Stimulated activated CD8-positive, alpha-beta memory T cell treated with anti-CD3 and anti-CD28 coated beads, Interleukin-4, amount 100 ng/mL, for 1 hour (primary cell): ENCODE results near the gene CACNA2D3.

ENCODE experiments used
- DNase-seq, 2 donors: peaks; one replicate each; pipeline ENCODE4 v3.0.0-alpha.2; 2020; ENCODE audit warnings: low read depth in 2 of 2, low spot score in 1 of 2

Gene CACNA2D3

DNA sequence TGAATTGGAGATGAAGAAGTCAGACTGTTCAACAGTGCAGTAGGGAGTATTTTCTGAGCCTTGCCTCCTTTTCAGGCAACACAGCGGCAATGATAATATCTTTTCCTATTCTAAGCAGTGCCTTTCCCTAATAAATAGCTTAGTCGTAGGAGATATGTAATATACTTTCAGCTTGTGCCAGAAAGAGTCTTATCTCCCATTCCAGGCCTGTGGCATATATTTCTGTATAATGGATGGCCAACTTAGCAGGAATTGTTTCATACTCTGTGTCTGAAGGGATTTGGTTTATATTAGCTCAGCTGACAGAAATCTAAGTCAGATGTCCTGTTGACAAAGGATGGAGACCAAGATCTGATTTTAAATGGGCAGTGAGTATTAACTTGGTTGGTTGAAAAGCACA is 397.1 kb downstream of the CACNA2D3 start:
- no peak for DNase-seq

DNA sequence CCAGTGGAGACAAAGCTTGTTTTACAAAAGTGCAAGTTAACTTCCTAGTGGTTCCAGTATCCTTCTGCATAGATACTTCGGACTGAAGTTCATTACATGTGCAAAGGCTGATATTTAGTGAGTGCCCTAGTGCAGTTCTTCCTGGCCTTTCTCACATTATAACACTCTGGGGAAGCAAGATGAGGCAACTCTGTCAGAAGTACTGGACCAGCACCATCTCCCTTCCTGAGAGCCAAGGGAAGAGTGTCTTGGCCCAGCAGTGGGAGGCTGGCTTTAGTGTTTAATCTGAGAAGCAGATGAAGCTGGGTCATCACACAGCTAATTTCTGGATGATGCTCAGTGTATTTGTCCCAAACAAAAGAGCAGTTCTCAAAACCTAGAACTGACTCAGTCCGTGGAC is 397.7 kb downstream of the CACNA2D3 start:
- DNase-seq: no peak

GRCh38 chr3:54527521-54527920 is 405.2 kb downstream of the CACNA2D3 start:
- DNase-seq: no peak

- no peak for DNase-seq
Measured at GRCh38 chr3:54527953-54528352, 405.6 kb downstream of the CACNA2D3 start.

GRCh38 chr3:54528668-54529067 is 406.3 kb downstream of the CACNA2D3 start:
- DNase-seq: no peak

DNA sequence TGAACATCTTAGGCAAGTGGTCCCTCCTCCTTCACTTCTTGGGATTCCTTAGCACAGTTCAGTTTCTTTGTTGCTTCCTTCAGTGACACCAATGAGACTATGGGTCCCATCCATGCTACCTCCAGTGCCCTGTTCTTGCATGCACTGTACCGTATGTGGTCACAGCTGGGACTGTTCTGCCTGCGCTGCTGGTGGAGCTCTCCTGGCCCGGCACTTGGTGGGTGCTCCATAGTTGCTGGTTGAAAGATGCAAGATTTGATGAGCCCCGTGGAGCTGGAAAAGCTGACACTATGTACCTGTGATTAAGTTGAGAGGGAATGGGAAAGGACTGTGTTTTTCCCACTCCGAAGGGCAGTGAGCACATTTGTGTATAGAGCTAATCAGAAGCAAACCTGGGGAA is 407.7 kb downstream of the CACNA2D3 start:
- no peak for DNase-seq

- no peak for DNase-seq
Measured at GRCh38 chr3:54530944-54531343, 408.6 kb downstream of the CACNA2D3 start.

GRCh38 chr3:54531741-54532140 is 409.4 kb downstream of the CACNA2D3 start:
- DNase-seq: no peak

DNA sequence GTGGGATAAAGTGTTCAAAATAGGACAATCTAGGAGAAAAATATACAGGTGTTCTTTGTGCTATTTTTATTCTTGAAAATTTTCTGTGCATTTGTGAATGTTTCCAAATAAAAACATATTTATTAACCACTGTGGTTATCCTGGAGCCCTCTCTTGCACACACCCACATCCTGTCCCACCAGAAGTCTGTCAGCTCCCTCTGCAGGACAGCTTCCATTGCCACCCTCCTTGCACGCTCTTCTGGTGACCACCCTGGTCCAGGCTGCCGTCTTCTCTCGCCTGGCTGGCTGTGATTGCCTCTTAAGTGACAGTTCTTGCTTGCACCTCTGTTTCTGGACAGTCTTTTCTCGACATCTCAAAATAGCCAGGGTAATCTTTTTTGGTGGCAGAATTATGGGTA is 411.5 kb downstream of the CACNA2D3 start:
- DNase-seq: no peak

GRCh38 chr3:54535619-54536018 is 413.3 kb downstream of the CACNA2D3 start:
- DNase-seq: no peak

GRCh38 chr3:54536450-54536849 is 414.1 kb downstream of the CACNA2D3 start:
- DNase-seq: no peak

- no peak for DNase-seq
Measured at GRCh38 chr3:54537506-54537905, 415.2 kb downstream of the CACNA2D3 start.

DNA sequence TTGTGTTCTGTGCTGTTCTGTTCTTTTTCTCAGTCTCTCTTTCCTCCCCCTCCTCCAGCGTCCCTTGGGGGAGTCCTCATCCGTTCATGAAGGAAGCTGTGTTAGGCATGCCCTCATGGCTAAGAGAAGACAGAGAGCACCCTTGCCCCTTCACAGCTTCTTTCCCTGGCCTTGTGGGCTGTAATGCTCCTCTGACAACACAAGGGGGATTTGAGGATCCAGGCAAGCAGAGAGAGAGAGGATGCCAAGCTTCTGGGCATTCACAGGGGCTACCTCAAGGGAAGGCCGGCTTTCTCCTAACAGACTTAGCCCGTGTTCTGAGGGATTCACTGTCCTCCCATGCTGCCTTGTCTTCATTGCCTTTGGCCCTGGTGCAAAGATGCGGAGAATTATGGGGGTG is 416.0 kb downstream of the CACNA2D3 start:
- DNase-seq: no peak

DNA sequence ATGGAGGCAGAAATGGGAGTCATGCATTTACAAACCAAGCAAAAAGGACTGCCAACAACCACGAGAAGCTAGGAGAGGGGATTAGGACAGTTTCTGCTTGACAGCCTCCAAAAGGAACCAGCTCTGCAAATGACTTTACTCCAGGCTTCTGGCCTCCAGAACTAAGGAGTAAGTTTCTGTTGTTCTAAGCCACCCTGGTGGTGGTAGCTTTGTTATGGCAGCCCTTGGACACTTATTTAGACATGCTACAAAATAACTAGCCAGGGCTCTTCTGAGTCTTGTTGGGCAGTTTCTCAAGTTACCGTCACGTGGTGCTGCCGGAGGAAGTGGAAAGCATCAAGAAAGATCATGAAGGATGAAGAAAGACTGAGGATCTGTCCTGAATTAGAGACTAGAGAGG is 419.0 kb downstream of the CACNA2D3 start:
- DNase-seq: no peak

GRCh38 chr3:54543446-54543845 is 421.1 kb downstream of the CACNA2D3 start:
- no peak for DNase-seq

- no peak for DNase-seq
Measured at GRCh38 chr3:54547051-54547450, 424.7 kb downstream of the CACNA2D3 start.

DNA sequence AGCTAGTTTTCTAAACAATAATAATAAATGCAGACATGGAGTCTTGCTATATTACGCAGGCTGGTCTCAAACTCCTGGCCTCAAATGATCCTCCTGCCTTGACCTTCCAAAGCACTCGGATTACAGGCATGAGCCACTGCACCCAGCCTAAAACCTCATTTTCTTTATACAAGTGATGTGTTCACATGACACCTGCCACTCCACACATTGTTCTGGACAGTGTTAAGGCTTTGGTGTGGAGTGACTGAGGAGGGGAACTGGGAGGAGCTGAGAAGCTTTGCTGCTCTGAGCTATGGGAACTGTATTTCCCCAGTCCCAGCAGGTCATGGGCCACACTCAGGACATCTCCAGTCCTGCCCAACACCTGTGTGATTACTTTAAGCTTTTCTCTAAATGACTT is 425.5 kb downstream of the CACNA2D3 start:
- no peak for DNase-seq

GRCh38 chr3:54549607-54550220 is 427.4 kb downstream of the CACNA2D3 start:
- no peak for DNase-seq

DNA sequence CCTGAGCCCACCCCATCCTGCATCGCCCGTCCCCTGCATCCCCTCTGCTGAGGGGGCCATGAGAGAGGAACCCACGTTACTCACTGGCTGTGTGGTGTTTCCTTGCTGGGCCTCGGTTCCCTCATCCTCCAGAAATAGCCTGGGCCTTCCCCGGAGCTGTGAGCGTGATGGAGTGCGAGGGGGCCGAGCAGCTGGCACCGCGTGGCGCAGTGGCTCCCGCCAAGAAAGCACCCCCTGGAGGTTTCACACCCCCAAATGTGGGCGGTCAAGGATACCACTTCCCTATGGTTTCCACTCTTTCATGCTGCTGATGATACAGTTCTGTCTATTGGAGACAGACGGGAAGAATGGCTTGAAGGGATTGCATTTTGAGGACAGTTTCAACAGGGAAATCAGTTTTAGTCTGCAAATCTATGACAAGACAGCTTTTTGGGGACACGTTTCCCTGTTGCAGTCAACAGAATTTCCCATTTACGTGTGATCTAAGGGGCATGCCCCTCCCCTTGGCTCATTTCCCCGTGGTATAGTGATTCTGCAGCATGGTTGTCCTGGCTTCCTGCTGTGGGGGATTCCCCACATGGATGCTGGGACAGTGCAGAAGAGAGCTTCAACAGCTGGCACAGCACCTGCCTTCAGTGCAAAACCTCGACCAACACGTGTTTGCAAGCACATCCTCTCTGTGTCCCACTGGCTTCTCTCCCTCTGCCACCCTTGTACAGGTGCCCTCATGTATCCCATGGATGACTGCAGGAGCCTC is 428.0 kb downstream of the CACNA2D3 start:
- DNase-seq: no peak

- DNase-seq: no peak
Measured at GRCh38 chr3:54556630-54557029, 434.3 kb downstream of the CACNA2D3 start.

GRCh38 chr3:54557538-54558428 is 435.4 kb downstream of the CACNA2D3 start:
- no peak for DNase-seq
